NCI-H1436 treated with DMSO at 0.1 percent for 48 hours (cell line): Measurements from ENCODE around the gene PTPN1.
"Not testable (repeated sequence)": the region's sequence is repeated elsewhere in the genome, so short reads cannot be mapped to it uniquely, and the experiment has no call there.

Source experiments
- DNase-seq: peaks from one replicate; lab custom pipeline; 2025; lab: John Stamatoyannopoulos, UW

The PTPN1 gene

GRCh38 chr20:50592282-50593004 lies 82.3 kb downstream of the PTPN1 start:
- DNase-seq: no peak

- no peak for DNase-seq
Measured at GRCh38 chr20:50593005-50593335, 82.8 kb downstream of the PTPN1 start.

- no peak for DNase-seq
Measured at GRCh38 chr20:50594231-50594590, 84.0 kb downstream of the PTPN1 start.

- no peak for DNase-seq
Measured at GRCh38 chr20:50594591-50595432, 84.6 kb downstream of the PTPN1 start.

GRCh38 chr20:50595433-50595895 lies 85.3 kb downstream of the PTPN1 start:
- no peak for DNase-seq

GRCh38 chr20:50595988-50596693 lies 86.0 kb downstream of the PTPN1 start:
- DNase-seq: no peak

GRCh38 chr20:50596694-50597021 lies 86.5 kb downstream of the PTPN1 start:
- DNase-seq: no peak

GRCh38 chr20:50597406-50597969 lies 87.3 kb downstream of the PTPN1 start:
- no peak for DNase-seq

GRCh38 chr20:50598074-50598473 lies 87.9 kb downstream of the PTPN1 start:
- no peak for DNase-seq

- DNase-seq: not testable (repeated sequence)
Measured at GRCh38 chr20:50598768-50599167, 88.6 kb downstream of the PTPN1 start.

- DNase-seq: no peak
Measured at GRCh38 chr20:50600281-50600895, 90.2 kb downstream of the PTPN1 start.

GRCh38 chr20:50601511-50602431 lies 91.6 kb downstream of the PTPN1 start:
- no peak for DNase-seq

- no peak for DNase-seq
Measured at GRCh38 chr20:50602432-50603088, 92.4 kb downstream of the PTPN1 start.

GRCh38 chr20:50604451-50604850 lies 94.3 kb downstream of the PTPN1 start:
- no peak for DNase-seq

- DNase-seq: no peak
Measured at GRCh38 chr20:50605136-50605535, 95.0 kb downstream of the PTPN1 start.

GRCh38 chr20:50607436-50607835 lies 97.3 kb downstream of the PTPN1 start:
- DNase-seq: no peak

GRCh38 chr20:50607850-50608749 lies 97.9 kb downstream of the PTPN1 start:
- DNase-seq: no peak

GRCh38 chr20:50608750-50609104 lies 98.5 kb downstream of the PTPN1 start:
- DNase-seq: no peak

GRCh38 chr20:50609438-50609989 lies 99.3 kb downstream of the PTPN1 start:
- no peak for DNase-seq
